ENCODE data around the gene SAMD9L. TPM values are rescaled to one million over a fixed set of nuclear protein-coding genes. Genes with fewer than 3 reads are reported as not detected.
A peak's percentile ranks its signal among the peaks of the same experiment; 100 is the strongest.

Gene SAMD9L
- total and polyA plus RNA-seq, 2 experiments from 2014 or later: 17.0 to 19.9 TPM

GRCh38 chr7:93120592-93121549 lies 27.3 kb downstream of the SAMD9L start:
- no peak overlapping the region for H3K4me2 ChIP-seq (ENCODE audit: unreplicated experiment)
- H2AFZ ChIP-seq: no peak overlapping the region
- peaks cover 33% of the 10 kb centered on the region for H3K4me1 ChIP-seq (ENCODE audit: insufficient read depth)
- in situ Hi-C loops (cut with MboI): no loop called here
- no peaks in the 10 kb centered on the region for H3K27me3 ChIP-seq (replicated peaks; ENCODE audit: insufficient read depth)
- no peak overlapping the region for H3K27ac ChIP-seq
- no peak for DNase-seq
- 79 to 82% methylated on average over 12 of the region's 12 CpGs for WGBS, 2 experiments (ENCODE audit: low coverage in 1 of 2, low lambda C conversion rate in 2 of 2, missing lambda C conversion rate in 2 of 2)
- H3F3A ChIP-seq (ENCODE audit: insufficient read depth): peaks cover 32% of the 10 kb centered on the region
- no peaks in the 10 kb centered on the region for H4K20me1 ChIP-seq (ENCODE audit: insufficient read depth)
- peaks cover 18% of the 10 kb centered on the region for H3K79me2 ChIP-seq (ENCODE audit: insufficient read depth)
- no peaks in the 10 kb centered on the region for H3K9me3 ChIP-seq (ENCODE audit: low read depth)
- TF ChIP-seq EZH2phosphoT487 (IDR thresholded peaks at IDR 0.05; ENCODE audit: insufficient read depth, low read depth): no peak
- no peak for TF ChIP-seq EZH2 (IDR thresholded peaks at IDR 0.05; ENCODE audit: insufficient read depth, poor library complexity, severe bottlenecking)
- no peaks in the 10 kb centered on the region for H3K36me3 ChIP-seq (ENCODE audit: low read depth)
- H3K9ac ChIP-seq: no peak overlapping the region
- no peaks in the 10 kb centered on the region for H3K9me2 ChIP-seq (ENCODE audit: insufficient read depth)
- no peak overlapping the region for H3K4me3 ChIP-seq

GRCh38 chr7:93119191-93119905 lies 28.8 kb downstream of the SAMD9L start:
- Histone ChIP-seq H3K27me3 (replicated peaks; ENCODE audit: insufficient read depth) (no peaks in the 10 kb centered on the region), H3K79me2 (ENCODE audit: insufficient read depth) (peaks cover 31% of the 10 kb centered on the region), H3K9me3 (ENCODE audit: low read depth) (no peaks in the 10 kb centered on the region), H3K4me2 (ENCODE audit: unreplicated experiment) (peak overlapping the region; percentile 85), H2AFZ (peak overlapping the region; percentile 83), H3K4me3 (no peak overlapping the region), H3F3A (ENCODE audit: insufficient read depth) (peaks cover 46% of the 10 kb centered on the region), H4K20me1 (ENCODE audit: insufficient read depth) (no peaks in the 10 kb centered on the region), H3K9ac (peak overlapping the region; percentile 72), H3K27ac (peak overlapping the region; percentile 92), H3K4me1 (ENCODE audit: insufficient read depth) (peaks cover 45% of the 10 kb centered on the region), H3K36me3 (ENCODE audit: low read depth) (no peaks in the 10 kb centered on the region), H3K9me2 (ENCODE audit: insufficient read depth) (no peaks in the 10 kb centered on the region)
- 42 to 46% methylated on average over 4 of the region's 4 CpGs for WGBS, 2 experiments (ENCODE audit: low coverage in 1 of 2, low lambda C conversion rate in 2 of 2, missing lambda C conversion rate in 2 of 2)
- TF ChIP-seq EZH2 (IDR thresholded peaks at IDR 0.05; ENCODE audit: insufficient read depth, poor library complexity, severe bottlenecking) (no peak), EZH2phosphoT487 (IDR thresholded peaks at IDR 0.05; ENCODE audit: insufficient read depth, low read depth) (no peak)
- in situ Hi-C loops (cut with MboI): no loop called here
- DNase-seq: peak; percentile 77

GRCh38 chr7:93117852-93118530 lies 30.2 kb downstream of the SAMD9L start, which contains the start of gene SAMD9:
Gene SAMD9 (minus strand): TSS chr7:93117979. CDS start chr7:93106097, 11,882 bp downstream.
- Histone ChIP-seq H3K4me1 (ENCODE audit: insufficient read depth) (peaks cover 46% of the 10 kb centered on the region), H2AFZ (peak within 1 kb of the TSS; percentile 83), H3K27me3 (replicated peaks; ENCODE audit: insufficient read depth) (no peaks in the 10 kb centered on the region), H3K4me3 (peak within 1 kb of the TSS; percentile 78), H4K20me1 (ENCODE audit: insufficient read depth) (no peaks in the 10 kb centered on the region), H3K9me2 (ENCODE audit: insufficient read depth) (no peaks in the 10 kb centered on the region), H3K4me2 (ENCODE audit: unreplicated experiment) (peak within 1 kb of the TSS; percentile 85), H3K9ac (peak within 1 kb of the TSS; percentile 72), H3K79me2 (ENCODE audit: insufficient read depth) (peaks cover 44% of the 10 kb centered on the region), H3F3A (ENCODE audit: insufficient read depth) (peaks cover 47% of the 10 kb centered on the region), H3K27ac (peak within 1 kb of the TSS; percentile 92), H3K36me3 (ENCODE audit: low read depth) (no peaks in the 10 kb centered on the region), H3K9me3 (ENCODE audit: low read depth) (no peaks in the 10 kb centered on the region)
- DNase-seq: peak; percentile 95
- in situ Hi-C loops (cut with MboI): no loop called here
- WGBS, 2 experiments (ENCODE audit: low coverage in 1 of 2, low lambda C conversion rate in 2 of 2, missing lambda C conversion rate in 2 of 2): 0 to 1% methylated on average over 4 of the region's 4 CpGs
- TF ChIP-seq EZH2 (IDR thresholded peaks at IDR 0.05; ENCODE audit: insufficient read depth, poor library complexity, severe bottlenecking) (no peak), EZH2phosphoT487 (IDR thresholded peaks at IDR 0.05; ENCODE audit: insufficient read depth, low read depth) (no peak)

GRCh38 chr7:93117327-93117726 lies 30.9 kb downstream of the SAMD9L start:
- DNase-seq: peak; percentile 19
- WGBS, 2 experiments (ENCODE audit: low coverage in 1 of 2, low lambda C conversion rate in 2 of 2, missing lambda C conversion rate in 2 of 2): 83 to 93% methylated on average over 1 of the region's 1 CpG
- Histone ChIP-seq H3K9me2 (ENCODE audit: insufficient read depth) (no peaks in the 10 kb centered on the region), H3K4me1 (ENCODE audit: insufficient read depth) (peaks cover 46% of the 10 kb centered on the region), H3K27me3 (replicated peaks; ENCODE audit: insufficient read depth) (no peaks in the 10 kb centered on the region), H3F3A (ENCODE audit: insufficient read depth) (peaks cover 47% of the 10 kb centered on the region), H3K4me3 (peak overlapping the region; percentile 78), H2AFZ (peak overlapping the region; percentile 83), H4K20me1 (ENCODE audit: insufficient read depth) (no peaks in the 10 kb centered on the region), H3K4me2 (ENCODE audit: unreplicated experiment) (peak overlapping the region; percentile 85), H3K27ac (peak overlapping the region; percentile 92), H3K79me2 (ENCODE audit: insufficient read depth) (peaks cover 51% of the 10 kb centered on the region), H3K36me3 (ENCODE audit: low read depth) (no peaks in the 10 kb centered on the region), H3K9ac (peak overlapping the region; percentile 72), H3K9me3 (ENCODE audit: low read depth) (no peaks in the 10 kb centered on the region)
- TF ChIP-seq EZH2 (IDR thresholded peaks at IDR 0.05; ENCODE audit: insufficient read depth, poor library complexity, severe bottlenecking): no peak
- no peak for TF ChIP-seq EZH2phosphoT487 (IDR thresholded peaks at IDR 0.05; ENCODE audit: insufficient read depth, low read depth)
- in situ Hi-C loops (cut with MboI): no loop called here

All from GM23248 (cell line).